Liver (tissue), 9 donors: ENCODE measurements around the gene JRKL. TPM values are rescaled to one million over a fixed set of nuclear protein-coding genes. Genes with fewer than 3 reads are reported as not detected.

Experiments
- DNase-seq: peaks from one replicate; pipeline ENCODE4 v3.0.0-alpha.2; 2017; ENCODE audit warnings: low spot score
- H3K27ac ChIP-seq, 2 donors: one replicate each; pipeline ENCODE4 v1.7.0; 2013; ENCODE audit warnings: inconsistent platforms in 2 of 2, low read length in 2 of 2, control low read depth in 1 of 2, low read depth in 1 of 2, mild to moderate bottlenecking in 1 of 2
- H3K27me3 ChIP-seq, 4 donors: one replicate each; pipeline versions ENCODE4 v1.6.1 to v1.7.0; 2013; ENCODE audit warnings: low read length in 3 of 4, inconsistent platforms in 1 of 4, mild to moderate bottlenecking in 1 of 4, moderate library complexity in 1 of 4; ENCODE audit not compliant: control insufficient read depth in 4 of 4, insufficient read depth in 4 of 4
- H3K36me3 ChIP-seq, 4 donors: one replicate each; pipeline versions ENCODE4 v1.6.1 to v1.7.0; 2013; ENCODE audit warnings: low read length in 3 of 4, mild to moderate bottlenecking in 3 of 4, low read depth in 1 of 4, moderate library complexity in 1 of 4; ENCODE audit not compliant: control insufficient read depth in 4 of 4, insufficient read depth in 3 of 4
- H3K4me1 ChIP-seq, 4 donors: one replicate each; pipeline versions ENCODE4 v1.6.1 to v1.7.0; 2013; ENCODE audit warnings: low read length in 3 of 4, mild to moderate bottlenecking in 3 of 4, moderate library complexity in 1 of 4; ENCODE audit not compliant: control insufficient read depth in 4 of 4, insufficient read depth in 4 of 4
- H3K4me3 ChIP-seq, 3 donors: one replicate each; pipeline versions ENCODE4 v1.6.1 to v1.7.0; 2013; ENCODE audit warnings: low read length in 3 of 3, control low read depth in 1 of 3, low read depth in 1 of 3, mild to moderate bottlenecking in 1 of 3
- H3K9ac ChIP-seq, 2 donors: one replicate each; pipeline ENCODE4 v1.7.0; 2013; ENCODE audit warnings: low read length in 2 of 2, mild to moderate bottlenecking in 2 of 2, moderate library complexity in 2 of 2, control low read depth in 1 of 2, low read depth in 1 of 2
- H3K9me3 ChIP-seq, 4 donors: one replicate each; pipeline versions ENCODE4 v1.6.1 to v1.7.0; 2013; ENCODE audit warnings: low read length in 3 of 4; ENCODE audit not compliant: control insufficient read depth in 4 of 4
- ATF3 ChIP-seq: IDR thresholded peaks from 2 replicates; pipeline ENCODE4 v1.6.1; 2016; ENCODE audit warnings: antibody characterized with exemption
- CTCF ChIP-seq: fragments of 150-350 bp; IDR thresholded peaks from 2 replicates; pipeline ENCODE4 v1.5.1; 2017; ENCODE audit warnings: improper control_type of control experiment, low read depth, low read length; ENCODE audit not compliant: missing input control
- EGR1 ChIP-seq, 2 donors: IDR thresholded peaks; 2 replicates each; pipeline ENCODE4 v1.6.1; 2016 to 2018; ENCODE audit warnings: antibody characterized with exemption in 2 of 2, low read depth in 2 of 2
- FOXA1 ChIP-seq: IDR thresholded peaks from 2 replicates; pipeline ENCODE4 v1.6.1; 2016; ENCODE audit warnings: antibody characterized with exemption
- FOXA2 ChIP-seq: IDR thresholded peaks from 2 replicates; pipeline ENCODE4 v1.6.1; 2016; ENCODE audit warnings: antibody characterized with exemption
- GABPA ChIP-seq, 2 donors: IDR thresholded peaks in 1 of 2; conservative IDR thresholded peaks in 1 of 2; 2 replicates each; pipeline ENCODE4 v1.6.1; 2016; ENCODE audit warnings: antibody characterized with exemption in 2 of 2, mild to moderate bottlenecking in 1 of 2, moderate library complexity in 1 of 2
- HNF4A ChIP-seq, 2 donors: conservative IDR thresholded peaks; 2 replicates each; pipeline ENCODE4 v1.6.1; 2016; ENCODE audit warnings: antibody characterized with exemption in 2 of 2, mild to moderate bottlenecking in 2 of 2
- HNF4G ChIP-seq: IDR thresholded peaks from 2 replicates; pipeline ENCODE4 v1.6.1; 2016; ENCODE audit warnings: antibody characterized with exemption
- JUND ChIP-seq, 2 donors: IDR thresholded peaks; 2 replicates each; pipeline ENCODE4 v1.6.1; 2016; ENCODE audit warnings: antibody characterized with exemption in 2 of 2
- MAX ChIP-seq: IDR thresholded peaks from 2 replicates; pipeline ENCODE4 v1.6.1; 2016; ENCODE audit warnings: antibody characterized with exemption
- NR2F2 ChIP-seq: IDR thresholded peaks from 2 replicates; pipeline ENCODE4 v1.6.1; 2016; ENCODE audit warnings: antibody characterized with exemption
- RAD21 ChIP-seq, 2 donors: IDR thresholded peaks; 2 replicates each; pipeline ENCODE4 v1.6.1; 2016; ENCODE audit warnings: antibody characterized with exemption in 2 of 2, mild to moderate bottlenecking in 2 of 2
- REST ChIP-seq: IDR thresholded peaks from 2 replicates; pipeline ENCODE4 v1.6.1; 2016; ENCODE audit warnings: antibody characterized with exemption, mild to moderate bottlenecking
- RXRA ChIP-seq, 2 donors: IDR thresholded peaks; 2 replicates each; pipeline ENCODE4 v1.6.1; 2017 to 2018; ENCODE audit warnings: antibody characterized with exemption in 2 of 2, mild to moderate bottlenecking in 1 of 2
- SP1 ChIP-seq: IDR thresholded peaks from 2 replicates; pipeline ENCODE4 v1.6.1; 2018; ENCODE audit warnings: antibody characterized with exemption, mild to moderate bottlenecking
- TAF1 ChIP-seq: conservative IDR thresholded peaks from 2 replicates; pipeline ENCODE4 v1.6.1; 2016; ENCODE audit warnings: antibody characterized with exemption, mild to moderate bottlenecking
- YY1 ChIP-seq: IDR thresholded peaks from 2 replicates; pipeline ENCODE4 v1.6.1; 2016; ENCODE audit warnings: antibody characterized with exemption, mild to moderate bottlenecking
- ZBTB33 ChIP-seq: IDR thresholded peaks from 2 replicates; pipeline ENCODE4 v1.6.1; 2016; ENCODE audit warnings: antibody characterized with exemption
- WGBS: extraction: QIAGEN DNeasy Blood & Tissue Kit; methylation state at CpG from one replicate; pipeline ENCODE4 v1.1.7; 2013; 5-methylcytosine and 5-hydroxymethylcytosine counted together
- polyA plus RNA-seq, 2 donors: library from polyadenylated mRNA; stranded (reverse) in 1 of 2; unstranded in 1 of 2; fragments of 200-250 nt in 1 of 2; fragments of >200 nt in 1 of 2; fragmentation: Nextera tagmentation in 1 of 2; extraction: Ambion mirVana in 1 of 2; gene quantifications; one replicate each; pipeline versions ENCODE4 v1.2.1 to v1.2.3, GENCODE V29; 2013 to 2015
- total RNA-seq, 2 donors: library from RNA; depleted of rRNA; stranded (reverse); fragments of >200 nt; gene quantifications; one replicate each; pipeline ENCODE4 v1.2.3, GENCODE V29; 2014
- donor health status: healthy.
- donor health status: healthy.
- donor health status: healthy.
- donor health status: healthy.
- donor health status: healthy.

Gene JRKL
- total and polyA plus RNA-seq, 4 donors, result 1.1 to 3.8 (median 1.6) TPM

- H3K9me3 ChIP-seq, result no peaks in the 10 kb centered on the region
- no peak overlapping the region for H3K9ac ChIP-seq
- H3K27ac ChIP-seq, result no peak overlapping the region
- no peak overlapping the region for H3K4me3 ChIP-seq
- no peaks in the 10 kb centered on the region for H3K36me3 ChIP-seq
- 19% methylated on average over 1 of the region's 1 CpG for WGBS
- peaks cover 0 to 9% (median 7%) of the 10 kb centered on the region in 4 donors for H3K4me1 ChIP-seq
- DNase-seq, result no peak
- no peaks in the 10 kb centered on the region for H3K27me3 ChIP-seq
- TF ChIP-seq CTCF, result peak; percentile 58
- TF ChIP-seq SP1, result no peak
- TF ChIP-seq MAX, result no peak
- no peak for TF ChIP-seq NR2F2
- TF ChIP-seq ATF3, result no peak
- no peak for TF ChIP-seq ZBTB33
- TF ChIP-seq TAF1, result no peak
- TF ChIP-seq FOXA1, result no peak
- TF ChIP-seq YY1, result no peak
- no peak for TF ChIP-seq FOXA2
- TF ChIP-seq RAD21 (IDR thresholded peaks at IDR 0.05), result peak; percentile 79 to 86
- TF ChIP-seq GABPA (IDR thresholded peaks at IDR 0.05 in 1 of 2, conservative IDR thresholded peaks at IDR 0.05 in 1 of 2), result no peak
- TF ChIP-seq RXRA (IDR thresholded peaks at IDR 0.05), result no peak
Measured at GRCh38 chr11:96393753-96394348, 4.0 kb downstream of the JRKL start.

- H3K4me1 ChIP-seq, result peaks cover 0 to 7% (median 6%) of the 10 kb centered on the region in 4 donors
Measured at GRCh38 chr11:96394773-96395172, 5.0 kb downstream of the JRKL start.

More at GRCh38 chr11:96394773-96395172, 5.0 kb downstream of the JRKL start:
- Histone ChIP-seq H3K9ac (no peak overlapping the region), H3K9me3 (no peaks in the 10 kb centered on the region), H3K27me3 (no peaks in the 10 kb centered on the region), H3K36me3 (no peaks in the 10 kb centered on the region), H3K4me3 (no peak overlapping the region), H3K27ac (no peak overlapping the region)
- TF ChIP-seq HNF4G, result no peak
- TF ChIP-seq TAF1, result no peak
- TF ChIP-seq CTCF, result no peak
- TF ChIP-seq EGR1 (IDR thresholded peaks at IDR 0.05; ENCODE audit: low read depth in 2 of 2), result no peak
- no peak for TF ChIP-seq HNF4A (conservative IDR thresholded peaks at IDR 0.05)
- no peak for TF ChIP-seq JUND (IDR thresholded peaks at IDR 0.05)
- no peak for TF ChIP-seq REST
- TF ChIP-seq RAD21 (IDR thresholded peaks at IDR 0.05), result no peak
- DNase-seq, result no peak
